Endothelial cell (in vitro differentiated cells): ENCODE measurements around the gene CFAP61. TPM values are rescaled to one million over a fixed set of nuclear protein-coding genes. Genes with fewer than 3 reads are reported as not detected.

Source experiments
- DNase-seq: peaks from one replicate; pipeline ENCODE4 v3.0.0; 2021; ENCODE audit warnings: low spot score
- H3K27ac Mint-ChIP-seq: one replicate; pipeline ENCODE4 v1.8.0; 2021; ENCODE audit warnings: mixed read lengths, inconsistent platforms; ENCODE audit not compliant: unreplicated experiment
- H3K27me3 Mint-ChIP-seq: one replicate; pipeline ENCODE4 v1.8.0; 2021; ENCODE audit warnings: mild to moderate bottlenecking, moderate library complexity, mixed read lengths, inconsistent platforms; ENCODE audit not compliant: unreplicated experiment
- H3K36me3 Mint-ChIP-seq: one replicate; pipeline ENCODE4 v1.8.0; 2021; ENCODE audit warnings: mild to moderate bottlenecking, low read depth, mixed read lengths, inconsistent platforms; ENCODE audit not compliant: unreplicated experiment
- H3K4me1 Mint-ChIP-seq: one replicate; pipeline ENCODE4 v1.8.0; 2021; ENCODE audit warnings: mild to moderate bottlenecking, mixed read lengths, inconsistent platforms; ENCODE audit not compliant: unreplicated experiment
- H3K4me3 Mint-ChIP-seq: one replicate; pipeline ENCODE4 v1.8.0; 2021; ENCODE audit warnings: mild to moderate bottlenecking, mixed read lengths, inconsistent platforms; ENCODE audit not compliant: unreplicated experiment
- H3K9me3 Mint-ChIP-seq: one replicate; pipeline ENCODE4 v1.8.0; 2021; ENCODE audit warnings: mixed read lengths, inconsistent platforms; ENCODE audit not compliant: unreplicated experiment
- CTCF ChIP-seq: fragments of 200-600 bp; sonication (generic); IDR thresholded peaks from one replicate; pipeline ENCODE4 v1.5.0; 2021; ENCODE audit warnings: antibody characterized with exemption; ENCODE audit not compliant: unreplicated experiment
- total RNA-seq: library from RNA; stranded (reverse); fragmentation: NEBNext Ultra II Directional; extraction: Animal tissue kit (Norgen Biotek cat#: 25700); gene quantifications from one replicate; pipeline ENCODE4 v1.2.1, GENCODE V29; 2021; ENCODE audit not compliant: unreplicated experiment

CFAP61 gene
- total RNA-seq, 1 donor from 2014 or later: not detected

DNA sequence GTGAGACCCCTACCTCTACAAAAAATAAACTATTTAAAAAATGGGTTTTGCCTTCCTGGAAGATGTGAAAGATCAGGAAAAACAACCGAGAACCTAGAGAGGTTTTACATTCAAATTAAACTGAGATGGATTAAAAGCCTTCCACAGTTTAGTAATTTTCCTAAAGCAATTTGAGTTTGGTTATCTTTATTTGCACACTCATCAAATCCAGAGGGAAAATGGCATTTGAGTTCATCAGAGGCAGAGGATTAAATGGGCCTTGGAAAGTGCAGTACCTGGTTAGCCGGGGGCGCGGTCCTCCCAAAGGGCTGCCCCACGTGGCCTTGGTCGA lies 158.6 kb downstream of the CFAP61 start:
- Mint-ChIP-seq H3K4me3 (no peak overlapping the region), H3K4me1 (peaks cover 9% of the 10 kb centered on the region), H3K9me3 (no peaks in the 10 kb centered on the region), H3K27me3 (no peaks in the 10 kb centered on the region), H3K36me3 (peaks cover 4% of the 10 kb centered on the region), H3K27ac (no peak overlapping the region)
- DNase-seq: no peak
- TF ChIP-seq CTCF: no peak

- Mint-ChIP-seq H3K4me1 (peaks cover 9% of the 10 kb centered on the region), H3K27me3 (no peaks in the 10 kb centered on the region), H3K4me3 (no peak overlapping the region), H3K27ac (no peak overlapping the region), H3K36me3 (peaks cover 4% of the 10 kb centered on the region), H3K9me3 (no peaks in the 10 kb centered on the region)
- TF ChIP-seq CTCF: no peak
- DNase-seq: no peak
These were observed 159.1 kb downstream of the CFAP61 start for GRCh38 chr20:20211274-20211987.

- no peak for TF ChIP-seq CTCF
- Mint-ChIP-seq H3K4me1 (peaks cover 9% of the 10 kb centered on the region), H3K27ac (no peak overlapping the region), H3K9me3 (no peaks in the 10 kb centered on the region), H3K27me3 (no peaks in the 10 kb centered on the region), H3K4me3 (no peak overlapping the region), H3K36me3 (peaks cover 4% of the 10 kb centered on the region)
- no peak for DNase-seq
These were observed 159.7 kb downstream of the CFAP61 start for GRCh38 chr20:20211988-20212518.

GRCh38 chr20:20212675-20213096 lies 160.4 kb downstream of the CFAP61 start:
- TF ChIP-seq CTCF: no peak
- Mint-ChIP-seq H3K36me3 (peaks cover 4% of the 10 kb centered on the region), H3K27ac (no peak overlapping the region), H3K27me3 (no peaks in the 10 kb centered on the region), H3K4me1 (peaks cover 9% of the 10 kb centered on the region), H3K4me3 (no peak overlapping the region), H3K9me3 (no peaks in the 10 kb centered on the region)
- DNase-seq: no peak

DNA sequence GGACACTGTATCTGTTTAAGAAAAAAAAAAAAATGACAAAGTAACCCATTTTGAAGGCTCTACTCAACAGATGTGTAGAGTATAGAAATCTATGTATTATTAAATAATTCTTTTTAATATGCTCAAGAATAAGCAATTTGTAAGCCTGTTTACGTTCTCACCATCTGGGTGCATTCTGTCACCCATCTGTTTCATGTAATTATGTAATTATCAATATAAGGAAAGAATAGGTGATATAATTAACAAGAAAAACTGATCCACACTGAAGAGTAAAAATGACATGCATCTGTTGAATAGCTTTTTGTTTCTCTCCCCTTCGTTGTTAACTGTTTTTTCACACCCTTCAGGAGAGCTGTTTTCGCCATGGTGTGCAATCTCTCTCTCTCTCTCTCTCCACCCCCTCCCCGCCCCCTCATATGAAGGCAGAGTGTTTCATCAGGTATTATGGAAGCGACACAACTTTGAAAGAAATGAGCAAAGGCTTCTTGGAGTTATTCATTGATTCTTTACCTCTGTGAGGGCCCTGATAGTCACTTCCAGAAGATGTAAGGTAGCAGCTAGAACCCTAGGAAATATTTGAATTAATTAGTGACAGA lies 161.3 kb downstream of the CFAP61 start:
- no peaks in the 10 kb centered on the region for H3K27me3 Mint-ChIP-seq
- DNase-seq: no peak
- peaks cover 9% of the 10 kb centered on the region for H3K4me1 Mint-ChIP-seq
- no peaks in the 10 kb centered on the region for H3K9me3 Mint-ChIP-seq
- H3K4me3 Mint-ChIP-seq: no peak overlapping the region
- TF ChIP-seq CTCF: no peak
- no peak overlapping the region for H3K27ac Mint-ChIP-seq
- peaks cover 4% of the 10 kb centered on the region for H3K36me3 Mint-ChIP-seq
